T-helper 2 cell treated with Interferon-gamma antibody and Interleukin-4, amounts not matched to agents 100 ng/mL and 5 ng/mL, for 36 hours (primary cell): ENCODE data around the gene TENM4. TPM values are rescaled to one million over a fixed set of nuclear protein-coding genes. Genes with fewer than 3 reads are reported as not detected.
"Not testable (repeated sequence)": the region's sequence is repeated elsewhere in the genome, so short reads cannot be mapped to it uniquely, and the experiment has no call there.

Source experiments
- intact Hi-C: fragments of 100-400 bp; cut with micrococcal nuclease; formaldehyde crosslinking; loops from one replicate; pipeline ENCODE4 v1.15.1; 2023
- total RNA-seq: library from RNA; stranded (reverse); gene quantifications from 2 replicates; pipeline ENCODE4 v1.2.3, GENCODE V29; 2022

Gene TENM4
- total RNA-seq, 1 donor from 2014 or later = not detected

DNA sequence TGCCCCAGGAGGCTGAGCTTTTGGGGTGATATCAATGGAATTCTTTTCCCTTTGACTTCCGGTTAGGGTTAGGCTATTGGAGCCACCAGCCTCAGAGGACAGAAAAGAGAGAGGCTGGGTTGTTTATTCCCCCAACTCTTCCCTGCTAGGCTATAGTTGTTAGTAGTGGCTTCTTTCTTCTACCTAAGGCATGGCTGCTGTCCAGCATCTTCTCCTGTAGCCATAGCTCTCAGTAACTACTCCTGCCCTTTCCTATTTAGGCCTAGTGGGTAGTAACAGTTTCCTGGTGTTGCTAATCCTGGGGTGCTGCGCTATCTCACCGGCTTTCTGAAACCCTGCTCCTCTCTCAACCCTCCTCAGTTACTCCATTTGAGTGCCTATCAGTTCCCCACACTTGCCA lies 184.9 kb downstream of the TENM4 start:
- intact Hi-C loops = no loop called here

- intact Hi-C loops = no loop called here
Observed at GRCh38 chr11:79253280-79253679, 187.6 kb downstream of the TENM4 start.

DNA sequence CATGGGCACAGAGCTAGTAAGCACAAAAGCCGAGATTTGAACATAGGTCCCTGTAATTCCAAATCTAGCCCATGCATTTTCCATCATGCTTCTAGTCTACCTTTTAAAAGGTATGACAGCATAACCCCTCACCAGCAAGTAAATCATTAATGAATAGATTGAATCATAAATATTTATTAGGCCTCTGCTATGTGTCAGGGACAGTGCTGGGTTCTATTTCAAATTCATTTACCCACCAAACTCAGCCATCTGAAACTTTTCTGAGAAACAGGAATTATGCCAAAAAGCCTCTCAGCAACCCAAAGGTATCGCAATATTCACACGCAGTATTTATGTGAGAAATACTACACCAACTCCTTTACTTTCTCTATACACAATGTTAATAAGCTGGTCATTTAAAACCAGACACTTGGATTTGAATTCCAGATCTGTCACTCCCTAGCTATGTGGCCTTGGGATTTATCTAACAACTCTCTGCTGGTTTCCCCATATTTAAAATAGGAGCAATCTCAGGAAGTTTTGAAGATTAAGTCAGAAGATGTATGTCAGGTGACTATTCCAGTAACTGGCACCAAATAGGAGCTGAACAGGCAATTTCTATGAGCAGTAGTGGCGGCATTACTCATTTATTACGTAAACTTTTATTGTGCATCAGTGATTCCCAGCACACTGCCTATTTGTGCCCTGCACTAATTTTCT lies 191.4 kb downstream of the TENM4 start:
- intact Hi-C loops = no loop called here

- intact Hi-C loops = no loop called here
Observed at GRCh38 chr11:79244798-79245197, 196.0 kb downstream of the TENM4 start.

- intact Hi-C loops = no loop called here
Observed at GRCh38 chr11:79244241-79244772, 196.5 kb downstream of the TENM4 start.

DNA sequence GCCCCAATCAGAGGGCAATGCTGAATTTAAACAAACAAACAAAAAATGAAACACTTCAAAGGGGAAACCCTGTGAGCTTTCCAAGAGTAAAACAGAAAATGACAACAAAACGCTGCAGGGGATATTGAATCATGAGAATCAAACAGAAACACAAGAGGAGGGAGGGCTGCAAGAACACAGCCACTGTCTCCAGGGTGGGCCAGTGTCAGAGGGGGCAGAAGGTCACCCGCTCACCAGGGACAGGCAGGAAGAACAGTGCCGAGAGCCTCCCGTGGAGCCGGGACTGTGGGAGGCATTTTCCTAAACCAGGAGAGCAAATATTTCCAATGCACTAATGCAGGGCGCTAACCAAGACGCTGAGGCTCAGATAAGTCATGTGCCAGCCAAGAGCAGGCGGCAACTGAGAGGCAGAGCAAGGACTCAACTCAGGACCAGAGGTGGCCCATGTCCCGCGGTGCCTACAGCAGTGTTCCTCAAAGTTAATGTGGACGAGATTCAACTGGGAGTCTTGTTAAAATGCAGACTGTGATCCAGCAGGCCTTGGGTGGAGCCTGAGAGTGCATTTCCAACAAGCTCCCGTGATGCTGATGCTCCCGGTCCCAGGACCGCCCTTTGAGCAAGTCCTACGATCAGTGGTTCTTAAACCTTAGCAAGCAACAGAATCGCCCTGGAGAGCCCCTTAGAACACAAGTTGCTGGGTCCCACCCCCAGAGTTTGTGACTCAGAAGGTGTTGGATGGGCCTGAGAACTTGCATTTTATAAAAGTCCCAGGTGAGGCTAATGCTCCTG lies 197.2 kb downstream of the TENM4 start:
- intact Hi-C loops = no loop called here

- intact Hi-C loops = no loop called here
Observed at GRCh38 chr11:79242616-79243015, 198.2 kb downstream of the TENM4 start.

- intact Hi-C loops = no loop called here
Observed at GRCh38 chr11:79241852-79242241, 199.0 kb downstream of the TENM4 start.

- intact Hi-C loops = no loop called here
Observed at GRCh38 chr11:79241205-79241851, 199.5 kb downstream of the TENM4 start.

GRCh38 chr11:79237703-79238102 lies 203.1 kb downstream of the TENM4 start:
- intact Hi-C loops = no loop called here

DNA sequence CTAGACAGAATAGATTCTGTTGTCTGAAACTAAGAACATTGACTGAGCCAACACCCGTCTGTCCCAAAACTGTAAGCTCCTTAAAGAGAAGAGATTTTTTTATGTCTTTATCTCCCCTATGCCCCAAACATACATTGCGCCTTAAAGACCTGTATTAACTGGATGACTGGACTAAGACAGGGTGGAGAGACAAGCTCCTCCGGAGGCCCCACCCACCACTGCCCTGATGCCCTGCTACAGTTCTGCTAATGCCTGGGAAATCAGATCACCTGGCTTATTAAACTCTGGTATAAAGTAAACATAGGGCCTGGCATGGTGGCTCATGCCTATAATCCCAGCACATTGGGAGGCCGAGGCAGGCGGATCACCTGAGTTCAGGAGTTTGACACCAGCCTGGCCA lies 203.7 kb downstream of the TENM4 start:
- intact Hi-C loops = no loop called here

DNA sequence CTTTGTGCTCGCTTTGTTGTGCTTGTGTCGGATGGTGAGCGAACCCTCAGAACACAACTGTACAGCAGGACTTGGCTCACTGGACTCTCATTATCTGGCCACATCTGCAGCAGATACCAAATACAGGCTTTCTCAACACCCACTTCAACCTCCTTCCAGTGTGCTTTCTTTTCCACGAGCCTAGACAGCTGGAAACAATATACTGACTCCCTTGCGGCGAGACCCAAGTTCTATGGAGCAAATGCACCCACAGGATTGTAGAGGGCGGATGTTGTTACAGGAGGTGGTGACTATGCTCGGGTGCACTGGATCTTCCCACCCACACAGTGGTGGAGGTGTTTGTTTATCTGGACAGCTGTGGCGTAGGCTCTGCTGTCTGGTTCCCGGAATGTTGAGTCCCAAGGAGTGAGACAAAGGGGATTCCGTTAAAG lies 204.3 kb downstream of the TENM4 start:
- intact Hi-C loops = no loop called here

GRCh38 chr11:79235696-79236095 lies 205.1 kb downstream of the TENM4 start:
- intact Hi-C loops = no loop called here

DNA sequence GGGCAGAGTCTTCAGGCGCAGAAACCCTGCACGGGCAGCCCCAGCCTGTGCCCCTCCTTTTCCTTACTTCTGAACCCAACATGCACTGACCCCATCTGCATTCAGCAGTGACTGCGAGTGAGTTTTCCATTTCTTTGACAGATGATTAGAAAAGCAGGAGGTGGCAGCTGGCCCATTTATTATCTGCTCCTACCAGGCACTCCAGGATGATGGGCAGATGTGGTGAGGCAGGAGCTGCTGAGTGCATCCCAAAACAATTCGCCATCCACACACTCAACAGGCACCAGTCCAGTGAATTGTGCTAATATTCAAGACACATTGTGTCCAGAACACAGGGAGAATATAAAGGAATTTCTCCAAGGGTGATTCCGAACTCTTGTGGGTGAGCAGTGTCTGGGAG lies 208.5 kb downstream of the TENM4 start:
- intact Hi-C loops = no loop called here

GRCh38 chr11:79229047-79229446 lies 211.8 kb downstream of the TENM4 start:
- intact Hi-C loops = no loop called here

- intact Hi-C loops = no loop called here
Observed at GRCh38 chr11:79227767-79228755, 212.8 kb downstream of the TENM4 start.

DNA sequence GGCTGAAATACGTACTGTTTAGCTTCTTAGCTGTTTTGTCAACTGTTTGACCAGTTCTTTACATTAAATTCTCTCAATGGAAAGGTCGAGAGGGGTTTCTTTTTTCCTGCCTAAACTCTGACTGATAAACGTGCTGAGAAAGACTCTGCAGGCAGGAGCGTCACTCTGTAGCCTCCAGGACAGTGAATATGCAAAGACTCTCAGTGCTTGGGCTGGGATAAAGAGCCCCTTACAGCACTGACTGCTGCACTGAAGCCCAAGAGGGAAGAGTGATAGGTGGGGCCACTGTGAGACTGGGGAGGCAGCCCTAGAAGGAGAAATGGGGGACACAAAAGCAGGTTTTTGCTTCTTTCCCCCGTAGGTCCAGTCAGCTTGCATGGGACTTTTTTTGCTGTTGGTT lies 213.5 kb downstream of the TENM4 start:
- intact Hi-C loops = no loop called here

GRCh38 chr11:79226126-79226525 lies 214.7 kb downstream of the TENM4 start:
- intact Hi-C loops = no loop called here

- intact Hi-C loops = not testable (repeated sequence)
Observed at GRCh38 chr11:79222163-79222562, 218.7 kb downstream of the TENM4 start.

GRCh38 chr11:79221444-79222130 lies 219.2 kb downstream of the TENM4 start:
- intact Hi-C loops = no loop called here
